Adrenal gland (tissue), 12 donors: ENCODE measurements around the gene ANKS1A. TPM values are rescaled to one million over a fixed set of nuclear protein-coding genes. Genes with fewer than 3 reads are reported as not detected.

Experiments used
- DNase-seq, 7 donors: peaks; one replicate each; pipeline ENCODE4 v3.0.0-alpha.2; 2019 to 2020
- H3K27ac ChIP-seq, 5 donors: fragments of 200-600 bp; sonication (generic) in 4 of 5; 1 replicate in 3 of 5; 2 replicates in 2 of 5; pipeline versions ENCODE4 v1.5.1 to v1.8.0; 2016 to 2020; ENCODE audit warnings: mild to moderate bottlenecking in 1 of 5
- H3K27me3 ChIP-seq: fragments of 200-600 bp; 2 replicates; pipeline ENCODE4 v1.8.0; 2021
- H3K36me3 ChIP-seq, 2 donors: fragments of 200-600 bp; replicated peaks in 1 of 2; 1 replicate in 1 of 2; 2 replicates in 1 of 2; pipeline versions ENCODE4 v1.5.1 to v1.8.0; 2018 to 2022
- H3K4me1 ChIP-seq, 2 donors: fragments of 200-600 bp; replicated peaks in 1 of 2; 1 replicate in 1 of 2; 2 replicates in 1 of 2; pipeline versions ENCODE4 v1.5.1 to v1.8.0; 2018 to 2021
- H3K4me3 ChIP-seq, 4 donors: fragments of 200-600 bp; sonication (generic) in 3 of 4; one replicate each; pipeline ENCODE4 v1.5.1; 2016 to 2018
- H3K9me3 ChIP-seq, 3 donors: fragments of 200-600 bp; sonication (generic) in 1 of 3; replicated peaks in 1 of 3; 1 replicate in 2 of 3; 2 replicates in 1 of 3; pipeline versions ENCODE4 v1.5.1 to v1.8.0; 2016 to 2021
- POLR2A ChIP-seq, 2 donors: fragments of 450-650 bp; IDR thresholded peaks; one replicate each; pipeline ENCODE4 v1.6.1; 2017; ENCODE audit warnings: antibody characterized with exemption in 2 of 2, mild to moderate bottlenecking in 2 of 2, moderate library complexity in 1 of 2
- WGBS, 4 donors: extraction: QIAGEN DNeasy Blood & Tissue Kit in 2 of 4; methylation state at CpG; one replicate each; pipeline versions ENCODE4 v1.1.5 to v1.1.7; 2013 to 2017; 5-methylcytosine and 5-hydroxymethylcytosine counted together
- intact Hi-C, 2 donors: fragments of 100-400 bp; cut with DNase I; formaldehyde crosslinking; loops; one replicate each; pipeline versions ENCODE4 v1.14.1 to v1.15.0; 2022 to 2023
- polyA plus RNA-seq, 3 donors: library from polyadenylated mRNA; stranded (reverse); fragments of 200-250 nt in 2 of 3; fragments of 350-450 nt in 1 of 3; fragmentation: Illumina TruSeq in 1 of 3; extraction: RNeasy Lipid Tissue Mini Kit (QIAGEN cat#74804) in 1 of 3; gene quantifications; one replicate each; pipeline ENCODE4 v1.2.3, GENCODE V29; 2013 to 2014
- total RNA-seq, 9 donors: library from RNA; depleted of rRNA in 4 of 9; stranded (reverse); fragments of >200 nt in 4 of 9; fragments of 120-200 nt in 1 of 9; fragmentation: NEBNext Ultra II Directional in 1 of 9; extraction: Animal tissue kit (Norgen Biotek cat#: 25700) in 1 of 9; gene quantifications; one replicate each; pipeline versions ENCODE4 v1.1.0 to v1.2.4, GENCODE V29; 2013 to 2023
- TF ChIP-seq, protein P1 (sequence below), 6 experiments: fragments of 450-650 bp in 4 of 6; fragments of 200-600 bp in 2 of 6; sonication (generic) in 1 of 6; IDR thresholded peaks; 1 replicate in 5 of 6; 2 replicates in 1 of 6; pipeline versions ENCODE4 v1.5.1 to v1.8.0; 2016 to 2021; ENCODE audit warnings: antibody characterized with exemption in 6 of 6, mild to moderate bottlenecking in 2 of 6, moderate library complexity in 1 of 6
- donor health status: healthy with polysubstance abuse.
- donor health status: Bipolar disorder and iron deficiency.
- donor health status: DM: yes; HTN: yes; CAD: no.
- donor health status: DM: no; HTN: no; CAD: no.
- donor health status: DM: no; HTN: no; CAD: no.
- donor health status: DM: yes; HTN: yes; CAD: no.

ANKS1A gene
- total and polyA plus RNA-seq, 12 donors = 11.7 to 68.0 (median 42.4) TPM

DNA sequence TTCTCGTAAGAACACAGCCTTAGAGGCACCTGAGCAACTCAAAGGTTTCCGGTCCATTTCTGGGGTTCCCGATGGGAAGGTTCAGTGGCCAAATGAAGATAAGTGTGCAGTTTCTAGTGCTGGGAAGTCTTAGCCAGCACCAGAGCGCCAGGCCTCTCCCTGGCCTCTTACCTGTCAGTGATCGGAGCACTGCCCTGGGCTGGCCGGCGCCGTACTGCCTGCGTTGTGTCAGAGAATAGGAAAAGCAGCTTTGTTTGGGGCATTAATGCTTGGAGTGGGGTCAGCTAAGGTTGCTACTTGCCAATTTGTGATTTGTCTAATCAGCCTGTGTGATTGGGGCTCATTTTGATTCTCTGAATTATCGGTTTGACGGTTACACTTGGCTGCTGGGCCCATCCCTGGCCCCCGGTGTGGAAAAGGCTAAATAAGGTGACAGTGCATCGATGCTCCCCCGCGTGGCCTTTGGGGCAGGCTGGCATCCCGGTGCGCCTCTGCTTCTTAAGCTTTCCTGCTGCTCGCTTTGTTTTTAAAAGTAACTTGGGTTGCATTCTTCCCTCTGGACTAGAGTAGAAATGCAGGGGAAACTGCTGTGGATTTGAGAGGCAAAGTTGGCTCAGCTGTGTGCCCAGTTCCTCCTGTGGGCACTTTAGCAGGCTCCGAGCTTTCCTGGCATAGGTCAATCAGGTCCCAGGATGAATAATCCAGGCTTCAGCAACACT is 200.3 kb downstream of the ANKS1A start:
- peak in 1 of 7 donors; percentile 48 for DNase-seq
- Histone ChIP-seq H3K36me3 (peaks cover 0 to 68% of the 10 kb centered on the region in 2 donors), H3K4me1 (peaks cover 15 to 26% of the 10 kb centered on the region in 2 donors), H3K27ac (peak overlapping the region in 2 of 5 donors; percentile 21 to 86), H3K9me3 (no peaks in the 10 kb centered on the region), H3K4me3 (no peak overlapping the region), H3K27me3 (no peaks in the 10 kb centered on the region)
- intact Hi-C loops = no loop called here
- TF ChIP-seq, protein P1, sequence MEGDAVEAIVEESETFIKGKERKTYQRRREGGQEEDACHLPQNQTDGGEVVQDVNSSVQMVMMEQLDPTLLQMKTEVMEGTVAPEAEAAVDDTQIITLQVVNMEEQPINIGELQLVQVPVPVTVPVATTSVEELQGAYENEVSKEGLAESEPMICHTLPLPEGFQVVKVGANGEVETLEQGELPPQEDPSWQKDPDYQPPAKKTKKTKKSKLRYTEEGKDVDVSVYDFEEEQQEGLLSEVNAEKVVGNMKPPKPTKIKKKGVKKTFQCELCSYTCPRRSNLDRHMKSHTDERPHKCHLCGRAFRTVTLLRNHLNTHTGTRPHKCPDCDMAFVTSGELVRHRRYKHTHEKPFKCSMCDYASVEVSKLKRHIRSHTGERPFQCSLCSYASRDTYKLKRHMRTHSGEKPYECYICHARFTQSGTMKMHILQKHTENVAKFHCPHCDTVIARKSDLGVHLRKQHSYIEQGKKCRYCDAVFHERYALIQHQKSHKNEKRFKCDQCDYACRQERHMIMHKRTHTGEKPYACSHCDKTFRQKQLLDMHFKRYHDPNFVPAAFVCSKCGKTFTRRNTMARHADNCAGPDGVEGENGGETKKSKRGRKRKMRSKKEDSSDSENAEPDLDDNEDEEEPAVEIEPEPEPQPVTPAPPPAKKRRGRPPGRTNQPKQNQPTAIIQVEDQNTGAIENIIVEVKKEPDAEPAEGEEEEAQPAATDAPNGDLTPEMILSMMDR (IDR thresholded peaks at IDR 0.05) = no peak
- TF ChIP-seq POLR2A (IDR thresholded peaks at IDR 0.05) = no peak
- 81 to 90% (median 86%) methylated on average over 16 to 19 of the region's 19 CpGs for WGBS, 4 donors

DNA sequence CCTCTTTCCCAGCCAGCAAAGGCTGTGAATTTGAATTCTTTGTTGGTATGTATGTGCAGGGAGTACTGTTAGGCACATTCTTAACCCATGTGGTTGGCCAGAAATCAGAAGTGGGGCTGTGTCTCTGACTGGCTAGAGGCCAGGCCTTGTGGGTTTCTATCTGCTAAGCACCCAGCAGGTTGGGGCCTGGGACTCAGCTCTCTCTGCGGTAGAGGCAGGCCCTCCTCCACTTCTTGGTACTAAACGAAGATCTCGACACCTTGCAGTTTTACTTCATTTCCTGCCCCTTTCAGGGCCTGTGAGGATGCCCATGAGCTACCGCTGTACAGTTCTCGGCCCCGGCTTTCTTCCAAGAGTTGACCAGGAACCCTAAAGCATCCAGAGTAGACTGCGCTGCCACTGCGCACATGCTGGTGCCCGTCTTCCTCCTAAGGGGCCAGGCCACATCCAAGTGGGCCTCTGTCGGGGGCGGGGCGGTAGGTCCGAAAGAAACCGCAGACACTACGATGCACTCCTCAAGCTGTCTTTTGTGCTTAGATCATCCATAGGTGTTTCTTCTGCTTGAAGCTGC is 201.0 kb downstream of the ANKS1A start:
- WGBS, 4 donors = 87 to 94% (median 88%) methylated on average over 13 to 15 of the region's 15 CpGs

DNA sequence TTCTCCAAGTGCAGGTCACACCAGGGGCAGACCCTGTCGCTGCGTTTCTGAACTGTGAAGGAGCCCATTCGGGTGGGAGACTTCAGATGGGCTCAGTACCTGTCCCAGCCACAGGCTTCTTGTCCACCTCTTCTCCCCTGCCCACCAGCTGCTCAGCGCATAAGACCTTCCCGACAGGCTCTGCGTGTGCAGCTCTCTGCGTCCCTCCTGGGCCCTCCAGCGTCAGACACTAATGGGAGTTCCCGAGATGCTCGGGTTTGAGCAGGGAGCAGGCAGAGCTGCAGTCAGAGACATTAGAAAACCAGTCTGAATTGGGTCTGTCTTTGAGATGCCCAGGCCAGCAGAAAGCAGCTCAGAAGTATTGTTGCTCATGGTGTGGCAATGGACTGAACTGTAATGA is 201.7 kb downstream of the ANKS1A start:
- Histone ChIP-seq H3K4me3 (no peak overlapping the region), H3K36me3 (peaks cover 0 to 55% of the 10 kb centered on the region in 2 donors), H3K27ac (peak overlapping the region in 1 of 5 donors; percentile 36), H3K27me3 (no peaks in the 10 kb centered on the region), H3K4me1 (peaks cover 18 to 27% of the 10 kb centered on the region in 2 donors), H3K9me3 (no peaks in the 10 kb centered on the region)
- TF ChIP-seq POLR2A (IDR thresholded peaks at IDR 0.05) = no peak
- WGBS, 4 donors = 91 to 94% (median 92%) methylated on average over 8 to 10 of the region's 10 CpGs
- DNase-seq = peak in 1 of 7 donors; percentile 39
- intact Hi-C loops = no loop called here

More for the DNA sequence above, 201.0 kb downstream of the ANKS1A start:
- intact Hi-C loops = no loop called here
- peak overlapping the region in 2 of 5 donors; percentile 21 to 86 for H3K27ac ChIP-seq
- no peaks in the 10 kb centered on the region for H3K27me3 ChIP-seq
- H3K4me1 ChIP-seq = peaks cover 15 to 26% of the 10 kb centered on the region in 2 donors
- peaks cover 0 to 62% of the 10 kb centered on the region in 2 donors for H3K36me3 ChIP-seq
- TF ChIP-seq, protein P1 (IDR thresholded peaks at IDR 0.05) = no peak
- TF ChIP-seq POLR2A (IDR thresholded peaks at IDR 0.05) = no peak
- H3K4me3 ChIP-seq = no peak overlapping the region
- peak in 1 of 7 donors; percentile 47 for DNase-seq
- H3K9me3 ChIP-seq = no peaks in the 10 kb centered on the region

DNA sequence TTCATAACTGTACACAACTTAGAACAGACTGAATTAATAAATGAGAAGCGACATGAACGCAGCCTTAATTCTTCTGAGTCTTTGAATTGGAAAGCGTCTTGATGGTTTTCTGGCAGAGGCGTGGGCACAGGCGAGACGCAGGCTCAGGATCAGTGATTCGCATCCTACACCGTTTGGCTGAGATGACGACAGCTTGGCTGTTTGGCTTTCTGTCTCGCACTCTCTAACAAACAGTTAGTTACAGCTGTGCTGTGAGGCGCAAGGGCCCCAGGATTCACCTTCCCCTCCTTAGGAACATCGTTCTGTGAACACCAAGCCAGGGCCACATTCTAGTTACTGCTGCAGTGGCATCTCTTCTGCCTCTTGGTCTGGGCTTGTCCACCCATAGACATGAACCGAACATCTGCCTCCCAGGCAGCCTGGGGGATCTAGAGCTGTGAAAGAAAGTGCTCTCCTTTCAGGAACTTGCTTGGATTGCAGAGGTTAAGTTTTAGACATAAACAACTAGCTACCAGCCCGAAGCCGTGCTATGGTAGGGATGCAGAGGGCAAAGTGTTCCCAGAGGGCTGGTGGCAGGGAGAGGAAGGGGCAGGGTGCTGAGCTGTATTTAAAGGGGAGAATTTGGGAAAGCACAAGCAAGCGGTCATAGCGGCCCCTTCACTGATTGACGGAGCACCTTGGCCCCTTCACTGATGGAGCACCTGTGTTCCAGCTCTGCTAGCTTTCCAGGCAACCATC is 202.5 kb downstream of the ANKS1A start:
- Histone ChIP-seq H3K9me3 (no peaks in the 10 kb centered on the region), H3K27ac (peak overlapping the region in 1 of 5 donors; percentile 36), H3K27me3 (no peaks in the 10 kb centered on the region), H3K36me3 (peaks cover 0 to 47% of the 10 kb centered on the region in 2 donors), H3K4me3 (no peak overlapping the region), H3K4me1 (peaks cover 25 to 35% of the 10 kb centered on the region in 2 donors)
- peak in 1 of 7 donors; percentile 45 for DNase-seq
- TF ChIP-seq POLR2A (IDR thresholded peaks at IDR 0.05) = no peak
- TF ChIP-seq, protein P1 (IDR thresholded peaks at IDR 0.05) = no peak
- WGBS, 4 donors = 89 to 96% (median 94%) methylated on average over 18 of the region's 18 CpGs
- intact Hi-C loops = no loop called here
